DOHH2 (cell line): ENCODE measurements around the gene PSAT1.

ENCODE experiments used
- CTCF ChIP-seq: fragments of 200-600 bp; sonication (generic); IDR thresholded peaks from one replicate; pipeline ENCODE4 v1.5.1; 2014; ENCODE audit warnings: antibody characterized with exemption, mild to moderate bottlenecking, low read depth, low read length; ENCODE audit not compliant: poor library complexity, severe bottlenecking
- EZH2phosphoT487 ChIP-seq: fragments of 200-600 bp; sonication (generic); IDR thresholded peaks from 2 replicates; pipeline ENCODE4 v1.6.1; 2017; ENCODE audit warnings: borderline replicate concordance, mild to moderate bottlenecking, antibody characterized with exemption, low read length, moderate library complexity, mixed read lengths

GRCh38 chr9:78365748-78366697 lies 69.1 kb downstream of the PSAT1 start:
- TF ChIP-seq CTCF (peak; percentile 39), EZH2phosphoT487 (no peak)
